Lower leg skin (tissue), 3 donors: Measurements from ENCODE around the gene C2.

Experiments
- CTCF ChIP-seq, 3 donors: fragments of 450-650 bp; IDR thresholded peaks; one replicate each; pipeline ENCODE4 v1.5.1; 2016; ENCODE audit warnings: antibody characterized with exemption in 3 of 3, mild to moderate bottlenecking in 3 of 3, moderate library complexity in 2 of 3
- POLR2A ChIP-seq, 2 donors: fragments of 450-650 bp; IDR thresholded peaks; one replicate each; pipeline ENCODE4 v1.6.1; 2016 to 2017; ENCODE audit warnings: antibody characterized with exemption in 2 of 2, mild to moderate bottlenecking in 1 of 2, moderate library complexity in 1 of 2

GRCh38 chr6:31879143-31879542 is 48.4 kb upstream of the C2 start:
- no peak for TF ChIP-seq CTCF (IDR thresholded peaks at IDR 0.05)
- no peak for TF ChIP-seq POLR2A (IDR thresholded peaks at IDR 0.05)
